ENCODE results near the gene DCTD.

DCTD gene

DNA sequence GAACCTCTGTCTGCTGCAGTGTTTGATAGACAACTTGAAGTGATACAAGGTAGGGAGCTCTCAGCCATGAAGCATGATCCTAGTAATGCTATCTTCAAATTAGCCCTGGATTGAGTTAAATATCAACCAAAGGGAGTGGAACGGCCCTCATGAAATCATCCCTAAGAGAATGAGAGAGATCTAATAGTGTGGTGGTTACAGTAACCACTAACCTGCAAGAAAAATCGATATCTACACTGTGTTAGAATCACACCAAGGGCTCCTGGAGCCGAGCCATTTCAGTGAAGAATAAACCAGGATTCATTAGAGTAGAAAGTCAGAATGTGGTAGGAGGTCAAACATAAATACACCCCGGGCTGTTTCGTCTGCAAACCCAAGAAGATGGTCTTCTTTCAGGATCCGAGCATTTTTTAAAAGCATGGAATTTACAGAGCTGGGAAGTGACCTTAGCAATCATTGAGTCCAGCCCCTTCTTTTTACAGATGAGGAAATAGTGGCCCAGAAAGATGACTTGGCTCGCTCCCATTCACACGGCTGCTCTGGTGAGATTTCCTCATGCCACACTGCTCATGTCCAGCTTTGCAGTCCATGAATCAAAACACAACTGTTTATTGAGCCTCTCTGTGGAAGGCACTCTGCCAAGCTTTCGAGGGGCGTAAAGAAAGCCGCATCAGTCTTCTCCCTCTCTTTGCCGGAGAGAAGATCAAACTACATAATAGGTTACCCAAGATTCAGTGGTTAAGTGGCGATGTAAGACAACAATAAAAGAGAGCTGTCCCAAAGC is 5.5 kb upstream of the DCTD start:
- H3K4me3 ChIP-seq (ENCODE audit: low read depth, low read length), result no peak overlapping the region
- TF ChIP-seq, protein P1, sequence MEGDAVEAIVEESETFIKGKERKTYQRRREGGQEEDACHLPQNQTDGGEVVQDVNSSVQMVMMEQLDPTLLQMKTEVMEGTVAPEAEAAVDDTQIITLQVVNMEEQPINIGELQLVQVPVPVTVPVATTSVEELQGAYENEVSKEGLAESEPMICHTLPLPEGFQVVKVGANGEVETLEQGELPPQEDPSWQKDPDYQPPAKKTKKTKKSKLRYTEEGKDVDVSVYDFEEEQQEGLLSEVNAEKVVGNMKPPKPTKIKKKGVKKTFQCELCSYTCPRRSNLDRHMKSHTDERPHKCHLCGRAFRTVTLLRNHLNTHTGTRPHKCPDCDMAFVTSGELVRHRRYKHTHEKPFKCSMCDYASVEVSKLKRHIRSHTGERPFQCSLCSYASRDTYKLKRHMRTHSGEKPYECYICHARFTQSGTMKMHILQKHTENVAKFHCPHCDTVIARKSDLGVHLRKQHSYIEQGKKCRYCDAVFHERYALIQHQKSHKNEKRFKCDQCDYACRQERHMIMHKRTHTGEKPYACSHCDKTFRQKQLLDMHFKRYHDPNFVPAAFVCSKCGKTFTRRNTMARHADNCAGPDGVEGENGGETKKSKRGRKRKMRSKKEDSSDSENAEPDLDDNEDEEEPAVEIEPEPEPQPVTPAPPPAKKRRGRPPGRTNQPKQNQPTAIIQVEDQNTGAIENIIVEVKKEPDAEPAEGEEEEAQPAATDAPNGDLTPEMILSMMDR (IDR thresholded peaks at IDR 0.05; ENCODE audit: borderline replicate concordance, insufficient read depth, low read depth, low read length), result no peak

DNA sequence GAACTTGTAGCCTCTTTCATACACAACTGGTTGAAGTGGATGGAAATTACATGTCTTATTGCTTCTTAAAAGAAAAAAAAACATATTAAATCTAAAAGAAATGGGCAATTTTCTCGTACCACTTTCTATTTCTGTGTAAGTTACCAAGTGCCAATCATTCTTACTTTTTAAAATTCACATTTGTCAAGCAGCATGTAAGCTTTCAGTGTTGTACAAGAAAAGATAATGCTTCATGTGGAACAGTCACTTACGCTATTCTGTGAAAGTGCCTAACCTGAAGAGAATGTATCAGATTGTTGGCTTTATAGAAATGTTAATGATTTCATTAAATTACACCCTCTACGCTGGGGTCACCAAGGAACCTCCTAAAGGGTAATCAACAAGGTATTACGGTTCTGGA is 4.4 kb upstream of the DCTD start:
- no peak overlapping the region for H3K4me3 ChIP-seq (ENCODE audit: low read depth, low read length)
- TF ChIP-seq, protein P1 (IDR thresholded peaks at IDR 0.05; ENCODE audit: borderline replicate concordance, insufficient read depth, low read depth, low read length), result no peak

DNA sequence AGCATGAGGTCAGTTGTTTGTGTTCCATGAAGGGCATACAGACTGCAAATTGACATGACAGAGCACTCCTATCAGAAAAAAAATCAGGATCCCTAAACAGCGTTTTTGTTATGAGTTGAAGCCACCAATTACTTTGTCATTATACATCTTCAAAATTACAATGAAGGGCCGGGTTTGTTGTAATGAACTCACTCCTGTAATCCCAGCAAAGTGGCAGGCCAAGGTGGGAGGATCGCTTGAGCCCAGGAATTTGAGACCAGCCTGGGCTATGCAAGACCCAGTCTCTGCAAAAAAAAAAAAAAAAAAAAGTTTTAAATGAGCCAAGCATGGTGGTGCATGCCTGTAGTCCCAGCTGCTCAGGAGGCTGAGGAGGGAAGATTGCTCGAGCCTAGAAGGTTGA is 3.5 kb upstream of the DCTD start:
- TF ChIP-seq, protein P1 (IDR thresholded peaks at IDR 0.05; ENCODE audit: borderline replicate concordance, insufficient read depth, low read depth, low read length), result no peak
- H3K4me3 ChIP-seq (ENCODE audit: low read depth, low read length), result no peak overlapping the region

DNA sequence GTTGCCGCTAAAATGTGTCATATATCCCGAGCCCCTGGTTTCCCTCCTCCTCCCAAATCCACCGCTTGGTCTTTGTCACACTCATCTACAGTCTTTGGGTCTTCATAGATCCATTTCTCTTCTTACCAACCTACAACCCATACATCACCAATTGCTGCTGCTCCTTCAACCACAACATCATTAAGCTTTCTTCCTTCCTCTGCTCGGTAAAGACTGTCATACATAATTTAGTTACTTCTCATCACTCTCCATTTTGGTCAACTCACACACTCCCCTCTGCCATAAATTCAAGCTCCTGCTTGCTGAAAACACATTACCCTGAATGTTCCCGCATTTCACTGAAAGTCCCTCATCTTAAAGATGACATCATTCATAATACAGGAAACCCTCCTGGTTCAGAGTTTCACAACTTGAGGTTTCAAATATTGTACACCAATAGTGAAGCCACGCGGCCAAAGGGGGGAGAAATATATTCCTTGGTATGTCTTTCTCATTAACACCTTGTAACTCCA is 1.7 kb upstream of the DCTD start:
- H3K4me3 ChIP-seq (ENCODE audit: low read depth, low read length), result no peak overlapping the region

DNA sequence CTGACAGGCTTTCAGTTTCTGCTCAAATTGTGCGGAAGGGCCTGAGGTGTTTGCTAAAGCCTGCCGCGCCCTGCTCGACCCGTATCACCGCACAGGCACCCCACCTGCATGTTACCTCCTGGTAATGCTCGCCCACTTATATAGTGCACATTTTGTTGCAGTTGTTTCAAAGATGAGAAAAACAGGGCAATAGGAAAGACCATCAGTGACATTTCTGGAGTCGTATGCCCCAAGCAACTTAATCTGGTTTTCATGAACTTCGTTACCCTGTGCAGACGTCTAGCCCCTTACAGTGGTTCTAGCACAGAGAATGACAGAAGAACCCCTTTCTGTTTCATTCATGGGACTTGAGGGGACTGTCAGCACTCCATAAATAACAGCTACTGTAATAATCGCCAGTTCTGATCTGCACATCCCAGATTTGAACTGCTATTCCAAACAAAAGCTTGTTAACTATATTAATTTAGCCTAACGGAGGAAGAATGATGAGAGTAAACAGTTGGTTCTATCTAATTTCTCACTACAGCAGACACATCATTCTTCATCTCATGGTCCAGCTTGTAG is 940 bp upstream of the DCTD start:
- peak overlapping the region; percentile 85 for H3K4me3 ChIP-seq (ENCODE audit: low read depth, low read length)
- TF ChIP-seq, protein P1 (IDR thresholded peaks at IDR 0.05; ENCODE audit: borderline replicate concordance, insufficient read depth, low read depth, low read length), result no peak

More for the DNA sequence above, 1.7 kb upstream of the DCTD start:
- TF ChIP-seq, protein P1 (IDR thresholded peaks at IDR 0.05; ENCODE audit: borderline replicate concordance, insufficient read depth, low read depth, low read length), result no peak

DNA sequence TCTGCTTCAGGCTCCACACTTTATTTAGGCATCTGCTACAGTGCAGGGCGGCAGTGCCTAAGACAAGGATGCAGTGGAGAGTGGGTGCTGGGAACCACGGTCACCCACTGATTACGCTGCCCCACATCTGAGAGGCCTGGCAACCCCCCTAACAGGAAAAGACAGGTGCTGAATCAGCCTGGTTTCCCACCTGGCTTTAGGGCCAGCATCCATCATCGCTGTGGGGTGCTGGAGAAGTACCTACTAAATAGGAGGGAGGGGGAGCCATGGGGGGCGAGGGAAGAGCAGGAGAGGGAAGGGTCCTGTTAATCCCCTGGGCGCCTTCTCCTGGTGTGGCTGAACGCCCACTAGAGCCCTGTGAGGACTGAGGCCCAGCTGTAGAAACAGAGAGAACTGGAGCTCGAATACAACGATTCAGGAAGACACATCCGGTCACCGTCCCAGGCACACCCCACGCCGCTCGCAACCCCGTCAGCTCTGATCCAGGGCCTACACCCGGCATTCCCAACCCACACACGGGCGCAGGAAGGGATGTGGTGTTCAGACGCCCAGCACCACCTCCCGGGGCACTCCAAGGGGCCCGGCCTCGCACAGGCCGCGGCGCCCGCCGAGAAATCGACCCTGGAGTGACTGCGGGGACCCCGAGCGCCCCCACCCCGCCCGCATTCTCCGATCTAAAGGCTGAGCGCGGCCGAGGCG is 554 bp downstream of the DCTD start:
- H3K4me3 ChIP-seq (ENCODE audit: low read depth, low read length), result peak overlapping the region; percentile 87
- TF ChIP-seq, protein P1 (IDR thresholded peaks at IDR 0.05; ENCODE audit: borderline replicate concordance, insufficient read depth, low read depth, low read length), result no peak

Measured in GM12875 (cell line).